ENCODE results near the gene DUS1L. TPM values are rescaled to one million over a fixed set of nuclear protein-coding genes. Genes with fewer than 3 reads are reported as not detected.

Gene DUS1L
- total and polyA plus RNA-seq, 2 donors (not counting 1 experiment from before 2014, with no cell fraction given), result 109 to 241 TPM

GRCh38 chr17:82073446-82073845 is 7.8 kb upstream of the DUS1L start:
- Histone ChIP-seq H3K27me3 (replicated peaks in 1 of 4; ENCODE audit: control extremely low read depth in 1 of 4, control insufficient read depth in 3 of 4, insufficient read depth in 4 of 4, low read length in 3 of 4) (no peaks in the 10 kb centered on the region), H3K4me3 (ENCODE audit: control extremely low read depth in 1 of 5, extremely low read depth in 1 of 5, insufficient read depth in 1 of 5, low read depth in 2 of 5, low read length in 4 of 5) (no peak overlapping the region), H3K4me2 (replicated peaks; ENCODE audit: low read depth, low read length, poor library complexity, severe bottlenecking) (no peak overlapping the region), H3K36me3 (replicated peaks in 1 of 2; ENCODE audit: control extremely low read depth in 1 of 2, control insufficient read depth in 1 of 2, extremely low read depth in 1 of 2, insufficient read depth in 2 of 2, low read length in 1 of 2) (no peaks in the 10 kb centered on the region), H3K9me3 (ENCODE audit: control extremely low read depth in 1 of 3, control insufficient read depth in 2 of 3, insufficient read depth in 1 of 3, low read length in 2 of 3) (no peaks in the 10 kb centered on the region), H4K20me1 (ENCODE audit: control insufficient read depth, insufficient read depth, low read length, poor library complexity, severe bottlenecking) (no peaks in the 10 kb centered on the region), H3K27ac (ENCODE audit: low read length in 2 of 2) (no peak overlapping the region), H2AFZ (ENCODE audit: insufficient read depth, low read depth, low read length, poor library complexity, severe bottlenecking) (no peak overlapping the region), H3K4me1 (ENCODE audit: control insufficient read depth in 2 of 2, insufficient read depth in 2 of 2, low read length in 2 of 2) (no peaks in the 10 kb centered on the region), H3K79me2 (ENCODE audit: control insufficient read depth, insufficient read depth, low read length) (no peaks in the 10 kb centered on the region), H3K9ac (ENCODE audit: low read length) (no peak overlapping the region)
- ChIA-PET POLR2A (no interaction called here), CTCF (no interaction called here)
- H3K4me3 Mint-ChIP-seq, result no peak overlapping the region
- ATAC-seq (ENCODE audit: low read depth), result no peak
- 89% methylated on average over 3 of the region's 9 CpGs for WGBS (ENCODE audit: insufficient coverage)
- H3K27ac Mint-ChIP-seq, result no peak overlapping the region
- DNase-seq, result no peak
- no peaks in the 10 kb centered on the region for H3K9me3 Mint-ChIP-seq (ENCODE audit: insufficient read depth)
- no peaks in the 10 kb centered on the region for H3K27me3 Mint-ChIP-seq
- H3K4me1 Mint-ChIP-seq, result no peaks in the 10 kb centered on the region
- no peak for TF ChIP-seq EZH2 (IDR thresholded peaks at IDR 0.05; ENCODE audit: borderline replicate concordance, insufficient read depth, low read depth, low read length, poor library complexity, severe bottlenecking)
- no peak for TF ChIP-seq CTCF (IDR thresholded peaks at IDR 0.05)
- intact Hi-C loops (cut with micrococcal nuclease), result no loop called here

- H3K4me2 ChIP-seq (replicated peaks; ENCODE audit: low read depth, low read length, poor library complexity, severe bottlenecking), result no peak overlapping the region
- no peaks in the 10 kb centered on the region for H3K36me3 ChIP-seq (replicated peaks in 1 of 2; ENCODE audit: control extremely low read depth in 1 of 2, control insufficient read depth in 1 of 2, extremely low read depth in 1 of 2, insufficient read depth in 2 of 2, low read length in 1 of 2)
- TF ChIP-seq EZH2 (IDR thresholded peaks at IDR 0.05; ENCODE audit: borderline replicate concordance, insufficient read depth, low read depth, low read length, poor library complexity, severe bottlenecking) (no peak), CTCF (IDR thresholded peaks at IDR 0.05) (no peak)
- no CpG with 5 or more reads among the region's 6 CpGs for WGBS (ENCODE audit: insufficient coverage)
- H2AFZ ChIP-seq (ENCODE audit: insufficient read depth, low read depth, low read length, poor library complexity, severe bottlenecking), result no peak overlapping the region
- Mint-ChIP-seq H3K4me3 (no peak overlapping the region), H3K4me1 (no peaks in the 10 kb centered on the region), H3K9me3 (ENCODE audit: insufficient read depth) (no peaks in the 10 kb centered on the region), H3K27me3 (no peaks in the 10 kb centered on the region), H3K27ac (no peak overlapping the region)
- no peaks in the 10 kb centered on the region for H4K20me1 ChIP-seq (ENCODE audit: control insufficient read depth, insufficient read depth, low read length, poor library complexity, severe bottlenecking)
- no peaks in the 10 kb centered on the region for H3K9me3 ChIP-seq (ENCODE audit: control extremely low read depth in 1 of 3, control insufficient read depth in 2 of 3, insufficient read depth in 1 of 3, low read length in 2 of 3)
- H3K4me1 ChIP-seq (ENCODE audit: control insufficient read depth in 2 of 2, insufficient read depth in 2 of 2, low read length in 2 of 2), result no peaks in the 10 kb centered on the region
- no peak overlapping the region for H3K4me3 ChIP-seq (ENCODE audit: control extremely low read depth in 1 of 5, extremely low read depth in 1 of 5, insufficient read depth in 1 of 5, low read depth in 2 of 5, low read length in 4 of 5)
- H3K79me2 ChIP-seq (ENCODE audit: control insufficient read depth, insufficient read depth, low read length), result no peaks in the 10 kb centered on the region
- ATAC-seq (ENCODE audit: low read depth) (no peak), DNase-seq (no peak)
- no peaks in the 10 kb centered on the region for H3K27me3 ChIP-seq (replicated peaks in 1 of 4; ENCODE audit: control extremely low read depth in 1 of 4, control insufficient read depth in 3 of 4, insufficient read depth in 4 of 4, low read length in 3 of 4)
- CTCF ChIA-PET, result no interaction called here
- H3K9ac ChIP-seq (ENCODE audit: low read length), result no peak overlapping the region
- POLR2A ChIA-PET, result no interaction called here
- H3K27ac ChIP-seq (ENCODE audit: low read length in 2 of 2), result no peak overlapping the region
- intact Hi-C loops (cut with micrococcal nuclease), result no loop called here
Observed at GRCh38 chr17:82072827-82073226, 7.2 kb upstream of the DUS1L start.
